ENCODE measurements around the gene NDUFB2.

DNA sequence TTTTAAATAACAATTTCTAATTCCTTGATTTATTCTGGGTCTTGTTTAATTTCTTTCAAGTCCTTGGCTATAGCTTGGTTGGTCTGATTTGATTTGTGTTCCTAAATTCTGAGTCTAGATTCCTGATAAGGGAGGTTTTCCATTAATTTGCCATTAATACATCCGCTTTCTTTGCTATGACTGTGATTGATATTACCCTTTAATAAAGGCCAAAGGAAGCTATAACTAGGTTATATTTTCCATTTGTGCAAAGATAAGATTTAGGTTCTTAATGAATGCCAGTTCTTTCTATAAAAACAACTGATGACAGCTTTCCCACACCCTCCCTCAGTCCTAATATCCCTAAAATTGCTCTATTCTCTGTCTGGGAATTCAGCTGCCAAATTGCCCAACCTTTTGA is 28.2 kb downstream of the NDUFB2 start:
- TF ChIP-seq, protein P1, sequence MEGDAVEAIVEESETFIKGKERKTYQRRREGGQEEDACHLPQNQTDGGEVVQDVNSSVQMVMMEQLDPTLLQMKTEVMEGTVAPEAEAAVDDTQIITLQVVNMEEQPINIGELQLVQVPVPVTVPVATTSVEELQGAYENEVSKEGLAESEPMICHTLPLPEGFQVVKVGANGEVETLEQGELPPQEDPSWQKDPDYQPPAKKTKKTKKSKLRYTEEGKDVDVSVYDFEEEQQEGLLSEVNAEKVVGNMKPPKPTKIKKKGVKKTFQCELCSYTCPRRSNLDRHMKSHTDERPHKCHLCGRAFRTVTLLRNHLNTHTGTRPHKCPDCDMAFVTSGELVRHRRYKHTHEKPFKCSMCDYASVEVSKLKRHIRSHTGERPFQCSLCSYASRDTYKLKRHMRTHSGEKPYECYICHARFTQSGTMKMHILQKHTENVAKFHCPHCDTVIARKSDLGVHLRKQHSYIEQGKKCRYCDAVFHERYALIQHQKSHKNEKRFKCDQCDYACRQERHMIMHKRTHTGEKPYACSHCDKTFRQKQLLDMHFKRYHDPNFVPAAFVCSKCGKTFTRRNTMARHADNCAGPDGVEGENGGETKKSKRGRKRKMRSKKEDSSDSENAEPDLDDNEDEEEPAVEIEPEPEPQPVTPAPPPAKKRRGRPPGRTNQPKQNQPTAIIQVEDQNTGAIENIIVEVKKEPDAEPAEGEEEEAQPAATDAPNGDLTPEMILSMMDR (CRISPR knock-in tag; IDR thresholded peaks at IDR 0.05) = no peak
- no peak for TF ChIP-seq BCL6 (CRISPR knock-in tag; IDR thresholded peaks at IDR 0.05)
- TF ChIP-seq, protein P2, sequence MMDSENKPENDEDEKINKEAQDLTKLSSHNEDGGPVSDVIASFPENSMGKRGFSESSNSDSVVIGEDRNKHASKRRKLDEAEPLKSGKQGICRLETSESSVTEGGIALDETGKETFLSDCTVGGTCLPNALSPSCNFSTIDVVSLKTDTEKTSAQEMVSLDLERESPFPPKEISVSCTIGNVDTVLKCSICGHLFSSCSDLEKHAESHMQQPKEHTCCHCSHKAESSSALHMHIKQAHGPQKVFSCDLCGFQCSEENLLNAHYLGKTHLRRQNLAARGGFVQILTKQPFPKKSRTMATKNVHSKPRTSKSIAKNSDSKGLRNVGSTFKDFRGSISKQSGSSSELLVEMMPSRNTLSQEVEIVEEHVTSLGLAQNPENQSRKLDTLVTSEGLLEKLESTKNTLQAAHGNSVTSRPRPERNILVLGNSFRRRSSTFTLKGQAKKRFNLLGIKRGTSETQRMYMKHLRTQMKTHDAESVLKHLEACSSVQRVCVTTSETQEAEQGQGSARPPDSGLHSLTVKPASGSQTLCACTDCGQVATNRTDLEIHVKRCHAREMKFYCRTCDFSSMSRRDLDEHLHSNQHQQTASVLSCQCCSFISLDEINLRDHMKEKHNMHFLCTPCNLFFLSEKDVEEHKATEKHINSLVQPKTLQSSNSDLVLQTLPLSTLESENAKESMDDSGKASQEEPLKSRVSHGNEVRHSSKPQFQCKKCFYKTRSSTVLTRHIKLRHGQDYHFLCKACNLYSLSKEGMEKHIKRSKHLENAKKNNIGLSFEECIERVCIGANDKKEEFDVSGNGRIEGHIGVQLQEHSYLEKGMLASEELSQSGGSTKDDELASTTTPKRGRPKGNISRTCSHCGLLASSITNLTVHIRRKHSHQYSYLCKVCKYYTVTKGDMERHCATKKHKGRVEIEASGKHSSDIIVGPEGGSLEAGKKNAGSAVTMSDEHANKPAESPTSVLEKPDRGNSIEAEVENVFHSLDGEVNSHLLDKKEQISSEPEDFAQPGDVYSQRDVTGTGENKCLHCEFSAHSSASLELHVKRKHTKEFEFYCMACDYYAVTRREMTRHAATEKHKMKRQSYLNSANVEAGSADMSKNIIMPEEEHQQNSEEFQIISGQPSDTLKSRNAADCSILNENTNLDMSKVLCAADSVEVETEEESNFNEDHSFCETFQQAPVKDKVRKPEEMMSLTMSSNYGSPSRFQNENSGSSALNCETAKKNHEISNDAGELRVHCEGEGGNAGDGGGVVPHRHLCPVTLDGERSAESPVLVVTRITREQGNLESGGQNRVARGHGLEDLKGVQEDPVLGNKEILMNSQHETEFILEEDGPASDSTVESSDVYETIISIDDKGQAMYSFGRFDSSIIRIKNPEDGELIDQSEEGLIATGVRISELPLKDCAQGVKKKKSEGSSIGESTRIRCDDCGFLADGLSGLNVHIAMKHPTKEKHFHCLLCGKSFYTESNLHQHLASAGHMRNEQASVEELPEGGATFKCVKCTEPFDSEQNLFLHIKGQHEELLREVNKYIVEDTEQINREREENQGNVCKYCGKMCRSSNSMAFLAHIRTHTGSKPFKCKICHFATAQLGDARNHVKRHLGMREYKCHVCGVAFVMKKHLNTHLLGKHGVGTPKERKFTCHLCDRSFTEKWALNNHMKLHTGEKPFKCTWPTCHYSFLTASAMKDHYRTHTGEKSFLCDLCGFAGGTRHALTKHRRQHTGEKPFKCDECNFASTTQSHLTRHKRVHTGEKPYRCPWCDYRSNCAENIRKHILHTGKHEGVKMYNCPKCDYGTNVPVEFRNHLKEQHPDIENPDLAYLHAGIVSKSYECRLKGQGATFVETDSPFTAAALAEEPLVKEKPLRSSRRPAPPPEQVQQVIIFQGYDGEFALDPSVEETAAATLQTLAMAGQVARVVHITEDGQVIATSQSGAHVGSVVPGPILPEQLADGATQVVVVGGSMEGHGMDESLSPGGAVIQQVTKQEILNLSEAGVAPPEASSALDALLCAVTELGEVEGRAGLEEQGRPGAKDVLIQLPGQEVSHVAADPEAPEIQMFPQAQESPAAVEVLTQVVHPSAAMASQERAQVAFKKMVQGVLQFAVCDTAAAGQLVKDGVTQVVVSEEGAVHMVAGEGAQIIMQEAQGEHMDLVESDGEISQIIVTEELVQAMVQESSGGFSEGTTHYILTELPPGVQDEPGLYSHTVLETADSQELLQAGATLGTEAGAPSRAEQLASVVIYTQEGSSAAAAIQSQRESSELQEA (CRISPR knock-in tag; IDR thresholded peaks at IDR 0.05; ENCODE audit: not compliant biosample characterization) = no peak
- TF ChIP-seq, protein P3, sequence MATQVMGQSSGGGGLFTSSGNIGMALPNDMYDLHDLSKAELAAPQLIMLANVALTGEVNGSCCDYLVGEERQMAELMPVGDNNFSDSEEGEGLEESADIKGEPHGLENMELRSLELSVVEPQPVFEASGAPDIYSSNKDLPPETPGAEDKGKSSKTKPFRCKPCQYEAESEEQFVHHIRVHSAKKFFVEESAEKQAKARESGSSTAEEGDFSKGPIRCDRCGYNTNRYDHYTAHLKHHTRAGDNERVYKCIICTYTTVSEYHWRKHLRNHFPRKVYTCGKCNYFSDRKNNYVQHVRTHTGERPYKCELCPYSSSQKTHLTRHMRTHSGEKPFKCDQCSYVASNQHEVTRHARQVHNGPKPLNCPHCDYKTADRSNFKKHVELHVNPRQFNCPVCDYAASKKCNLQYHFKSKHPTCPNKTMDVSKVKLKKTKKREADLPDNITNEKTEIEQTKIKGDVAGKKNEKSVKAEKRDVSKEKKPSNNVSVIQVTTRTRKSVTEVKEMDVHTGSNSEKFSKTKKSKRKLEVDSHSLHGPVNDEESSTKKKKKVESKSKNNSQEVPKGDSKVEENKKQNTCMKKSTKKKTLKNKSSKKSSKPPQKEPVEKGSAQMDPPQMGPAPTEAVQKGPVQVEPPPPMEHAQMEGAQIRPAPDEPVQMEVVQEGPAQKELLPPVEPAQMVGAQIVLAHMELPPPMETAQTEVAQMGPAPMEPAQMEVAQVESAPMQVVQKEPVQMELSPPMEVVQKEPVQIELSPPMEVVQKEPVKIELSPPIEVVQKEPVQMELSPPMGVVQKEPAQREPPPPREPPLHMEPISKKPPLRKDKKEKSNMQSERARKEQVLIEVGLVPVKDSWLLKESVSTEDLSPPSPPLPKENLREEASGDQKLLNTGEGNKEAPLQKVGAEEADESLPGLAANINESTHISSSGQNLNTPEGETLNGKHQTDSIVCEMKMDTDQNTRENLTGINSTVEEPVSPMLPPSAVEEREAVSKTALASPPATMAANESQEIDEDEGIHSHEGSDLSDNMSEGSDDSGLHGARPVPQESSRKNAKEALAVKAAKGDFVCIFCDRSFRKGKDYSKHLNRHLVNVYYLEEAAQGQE (IDR thresholded peaks at IDR 0.05; ENCODE audit: borderline replicate concordance in 1 of 2, low read depth in 1 of 2, low read length in 2 of 2) = no peak
- no peak for TF ChIP-seq ZNF883 (CRISPR knock-in tag; IDR thresholded peaks at IDR 0.05; ENCODE audit: not compliant biosample characterization)
- no peak for TF ChIP-seq SIN3A (IDR thresholded peaks at IDR 0.05; ENCODE audit: borderline replicate concordance, low read depth, low read length)
- TF ChIP-seq ZNF263 (CRISPR knock-in tag; IDR thresholded peaks at IDR 0.05) = no peak
- TF ChIP-seq, protein P4, sequence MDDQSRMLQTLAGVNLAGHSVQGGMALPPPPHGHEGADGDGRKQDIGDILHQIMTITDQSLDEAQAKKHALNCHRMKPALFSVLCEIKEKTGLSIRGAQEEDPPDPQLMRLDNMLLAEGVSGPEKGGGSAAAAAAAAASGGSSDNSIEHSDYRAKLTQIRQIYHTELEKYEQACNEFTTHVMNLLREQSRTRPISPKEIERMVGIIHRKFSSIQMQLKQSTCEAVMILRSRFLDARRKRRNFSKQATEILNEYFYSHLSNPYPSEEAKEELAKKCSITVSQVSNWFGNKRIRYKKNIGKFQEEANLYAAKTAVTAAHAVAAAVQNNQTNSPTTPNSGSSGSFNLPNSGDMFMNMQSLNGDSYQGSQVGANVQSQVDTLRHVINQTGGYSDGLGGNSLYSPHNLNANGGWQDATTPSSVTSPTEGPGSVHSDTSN (CRISPR knock-in tag; IDR thresholded peaks at IDR 0.05; ENCODE audit: borderline replicate concordance) = no peak
